ENCODE measurements around the gene FBN3. TPM values are rescaled to one million over a fixed set of nuclear protein-coding genes. Genes with fewer than 3 reads are reported as not detected.

The FBN3 gene
- total RNA-seq, 8 experiments from 2014 or later = 0.07 to 4.8 (median 3.6) TPM; not detected in 2

- in situ Hi-C loops (cut with MboI; ENCODE audit: low pct_unique_long_range_greater_than_20kb in 2 of 9, low sequenced_read_pairs in 9 of 9, unreplicated experiment in 9 of 9) = no loop called here
- no peaks in the 10 kb centered on the region for H3K4me1 ChIP-seq (replicated peaks in 1 of 2)
- ATAC-seq (replicated peaks in 6 of 8) = peak in 1 of 8 experiments; percentile 71
- H3K4me3 ChIP-seq = no peak overlapping the region
- WGBS, 10 experiments = 43 to 82% (median 70%) methylated on average over 2 to 10 of the region's 13 CpGs; no CpG with 5 or more reads in 2 of the 10 experiments
- no peak overlapping the region for H3K27ac ChIP-seq
Measured at GRCh38 chr19:8075158-8076074, 74.0 kb downstream of the FBN3 start.

DNA sequence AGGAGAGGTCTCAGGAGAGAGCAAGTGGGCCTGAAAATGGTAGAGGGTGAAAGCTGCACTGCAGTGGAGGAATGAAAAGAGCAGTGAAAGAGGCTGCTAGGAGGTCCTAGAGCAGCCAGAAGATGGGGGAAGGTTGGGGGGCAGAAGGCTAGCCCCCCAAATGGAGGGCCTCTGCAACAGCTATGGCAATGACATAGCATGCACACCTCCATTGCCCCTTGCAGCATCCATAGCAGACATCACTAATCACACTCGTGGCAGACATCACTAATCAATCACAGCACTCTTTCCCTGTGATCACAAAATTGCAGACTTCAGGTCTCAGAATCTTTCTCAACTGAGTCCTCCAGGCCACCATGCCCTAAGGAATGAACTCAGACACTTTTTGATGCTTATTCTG lies 74.9 kb downstream of the FBN3 start:
- no peak overlapping the region for H3K4me3 ChIP-seq
- in situ Hi-C loops (cut with MboI; ENCODE audit: low pct_unique_long_range_greater_than_20kb in 2 of 9, low sequenced_read_pairs in 9 of 9, unreplicated experiment in 9 of 9) = no loop called here
- no peak for ATAC-seq (replicated peaks in 6 of 8)
- WGBS, 10 experiments = 0 to 83% (median 75%) methylated on average over 1 of the region's 1 CpG; no CpG with 5 or more reads in 3 of the 10 experiments
- no peak overlapping the region for H3K27ac ChIP-seq
- H3K4me1 ChIP-seq (replicated peaks in 1 of 2) = no peaks in the 10 kb centered on the region

- H3K27ac ChIP-seq = no peak overlapping the region
Measured at GRCh38 chr19:8071912-8072311, 77.5 kb downstream of the FBN3 start.

DNA sequence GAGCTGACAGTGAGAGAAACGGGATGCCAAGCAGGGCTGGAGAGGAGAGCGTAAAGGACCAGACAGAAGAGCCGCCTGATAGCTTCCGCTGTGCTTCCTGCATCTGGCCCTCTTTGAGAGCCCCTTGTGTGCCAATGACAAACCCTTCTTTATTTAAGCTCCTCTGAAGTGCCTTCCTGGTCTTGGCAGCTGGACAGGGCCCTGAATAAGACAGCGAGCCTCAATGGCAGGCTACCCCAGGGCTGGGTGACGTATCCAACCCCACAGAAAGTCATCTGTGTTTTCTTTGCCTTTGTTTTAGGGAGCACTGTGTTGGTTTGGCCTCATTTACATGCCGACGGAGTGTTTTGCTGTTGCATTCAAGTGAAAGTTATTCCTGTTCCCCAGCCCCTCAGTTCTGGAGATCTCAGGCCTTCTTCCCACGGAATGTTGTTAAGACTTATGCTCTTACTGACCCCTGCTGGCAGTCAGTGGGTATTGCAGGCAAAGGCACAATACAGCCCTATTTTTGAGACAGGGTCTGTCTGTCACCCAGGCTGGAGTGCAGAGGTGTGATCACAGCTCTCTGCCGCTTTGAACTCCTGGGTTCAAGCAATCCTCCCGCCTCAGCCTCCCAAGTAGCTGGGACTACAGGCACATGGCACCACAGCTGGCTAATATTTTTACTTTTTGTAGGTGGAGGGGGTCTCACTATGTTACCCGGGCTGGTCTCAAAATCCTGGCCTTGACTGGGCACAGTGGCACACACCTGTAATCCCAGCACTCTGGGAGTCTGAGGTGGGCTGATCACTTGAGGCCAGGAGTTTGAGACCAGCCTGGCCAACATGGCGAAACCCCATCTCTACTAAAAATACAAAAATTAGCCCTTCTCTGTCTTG lies 80.1 kb downstream of the FBN3 start:
- Histone ChIP-seq H3K4me3 (no peak overlapping the region), H3K27ac (no peak overlapping the region), H3K4me1 (replicated peaks in 1 of 2) (no peaks in the 10 kb centered on the region)
- in situ Hi-C loops (cut with MboI; ENCODE audit: low pct_unique_long_range_greater_than_20kb in 2 of 9, low sequenced_read_pairs in 9 of 9, unreplicated experiment in 9 of 9) = no loop called here
- no peak for ATAC-seq (replicated peaks in 6 of 8)
- 21 to 94% (median 78%) methylated on average over 3 to 7 of the region's 13 CpGs; no CpG with 5 or more reads in 2 of the 10 experiments for WGBS, 10 experiments

More at GRCh38 chr19:8071912-8072311, 77.5 kb downstream of the FBN3 start:
- in situ Hi-C loops (cut with MboI; ENCODE audit: low pct_unique_long_range_greater_than_20kb in 2 of 9, low sequenced_read_pairs in 9 of 9, unreplicated experiment in 9 of 9) = no loop called here
- Histone ChIP-seq H3K4me3 (no peak overlapping the region), H3K4me1 (replicated peaks in 1 of 2) (no peaks in the 10 kb centered on the region)
- no peak for ATAC-seq (replicated peaks in 6 of 8)
- 0 to 100% (median 72%) methylated on average over 1 to 3 of the region's 15 CpGs; no CpG with 5 or more reads in 6 of the 10 experiments for WGBS, 10 experiments

DNA sequence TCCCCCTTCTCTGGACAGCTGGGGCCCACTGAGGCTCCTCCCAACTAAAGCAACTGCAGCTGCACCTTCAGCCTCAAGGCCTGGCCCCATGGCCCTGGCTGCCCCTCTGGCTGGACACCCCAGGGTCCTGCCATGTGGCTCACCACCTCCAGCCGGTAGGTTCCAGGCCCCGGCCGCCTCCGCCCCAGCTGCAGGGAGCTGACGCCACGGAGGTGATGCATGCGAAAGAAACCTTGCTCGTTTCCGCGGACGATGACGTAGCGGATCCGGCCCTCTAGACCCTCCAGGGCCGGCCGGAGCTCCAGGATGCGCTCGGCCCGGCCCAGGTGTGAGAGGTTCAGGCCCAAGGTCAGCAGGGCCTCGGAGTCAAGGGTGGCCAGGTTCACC lies 83.5 kb downstream of the FBN3 start:
- WGBS, 10 experiments = 78 to 98% (median 91%) methylated on average over 3 to 9 of the region's 20 CpGs; no CpG with 5 or more reads in 6 of the 10 experiments
- ATAC-seq (replicated peaks in 6 of 8) = no peak
- H3K4me1 ChIP-seq (replicated peaks in 1 of 2) = no peaks in the 10 kb centered on the region
- no peak overlapping the region for H3K4me3 ChIP-seq
- in situ Hi-C loops (cut with MboI; ENCODE audit: low pct_unique_long_range_greater_than_20kb in 2 of 9, low sequenced_read_pairs in 9 of 9, unreplicated experiment in 9 of 9) = no loop called here
- no peak overlapping the region for H3K27ac ChIP-seq

GRCh38 chr19:8064911-8065874 lies 84.2 kb downstream of the FBN3 start:
- 40 to 90% (median 78%) methylated on average over 2 to 15 of the region's 24 CpGs; no CpG with 5 or more reads in 3 of the 10 experiments for WGBS, 10 experiments
- ATAC-seq (replicated peaks in 6 of 8) = no peak
- no peaks in the 10 kb centered on the region for H3K4me1 ChIP-seq (replicated peaks in 1 of 2)
- H3K27ac ChIP-seq = no peak overlapping the region
- no peak overlapping the region for H3K4me3 ChIP-seq
- in situ Hi-C loops (cut with MboI; ENCODE audit: low pct_unique_long_range_greater_than_20kb in 2 of 9, low sequenced_read_pairs in 9 of 9, unreplicated experiment in 9 of 9) = no loop called here

DNA sequence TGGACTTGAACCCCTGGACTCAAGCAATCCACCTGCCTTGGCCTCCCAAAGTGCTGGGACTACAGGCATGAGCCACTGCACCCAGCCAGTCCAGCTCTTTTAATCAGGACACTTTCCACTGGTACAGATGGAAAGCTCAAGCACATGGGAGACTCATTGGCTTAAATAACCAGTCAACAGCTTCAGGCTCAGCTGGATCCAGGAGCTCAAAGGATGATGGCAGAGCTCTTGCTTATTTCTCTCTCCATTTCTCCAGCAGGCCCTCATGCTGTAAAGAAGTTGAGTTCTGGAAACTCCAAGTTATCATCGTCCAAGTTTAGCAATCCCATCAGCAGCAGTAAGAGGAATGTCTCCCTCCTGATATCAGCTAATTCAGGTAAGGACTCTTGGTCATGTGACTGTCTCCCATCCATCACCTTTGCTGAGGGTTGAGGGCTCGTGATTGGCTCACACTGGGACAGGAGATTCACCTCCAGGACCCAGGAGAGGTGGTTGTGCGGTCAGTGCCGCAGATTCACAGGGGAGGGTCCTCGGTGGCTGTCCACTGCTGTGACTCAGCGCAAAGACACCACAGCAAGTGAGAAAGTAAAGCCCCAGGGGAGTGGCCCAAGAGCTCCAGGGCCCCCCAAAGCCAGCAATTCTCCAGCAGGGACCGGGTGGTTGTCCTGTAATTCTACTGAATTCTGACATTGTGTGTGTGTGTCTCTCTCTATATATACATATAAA lies 91.7 kb downstream of the FBN3 start:
- H3K4me1 ChIP-seq (replicated peaks in 1 of 2) = no peaks in the 10 kb centered on the region
- in situ Hi-C loops (cut with MboI; ENCODE audit: low pct_unique_long_range_greater_than_20kb in 2 of 9, low sequenced_read_pairs in 9 of 9, unreplicated experiment in 9 of 9) = no loop called here
- no peak for ATAC-seq (replicated peaks in 6 of 8)
- H3K4me3 ChIP-seq = no peak overlapping the region
- WGBS, 10 experiments = 39 to 88% (median 75%) methylated on average over 1 to 4 of the region's 7 CpGs; no CpG with 5 or more reads in 2 of the 10 experiments
- H3K27ac ChIP-seq = no peak overlapping the region

DNA sequence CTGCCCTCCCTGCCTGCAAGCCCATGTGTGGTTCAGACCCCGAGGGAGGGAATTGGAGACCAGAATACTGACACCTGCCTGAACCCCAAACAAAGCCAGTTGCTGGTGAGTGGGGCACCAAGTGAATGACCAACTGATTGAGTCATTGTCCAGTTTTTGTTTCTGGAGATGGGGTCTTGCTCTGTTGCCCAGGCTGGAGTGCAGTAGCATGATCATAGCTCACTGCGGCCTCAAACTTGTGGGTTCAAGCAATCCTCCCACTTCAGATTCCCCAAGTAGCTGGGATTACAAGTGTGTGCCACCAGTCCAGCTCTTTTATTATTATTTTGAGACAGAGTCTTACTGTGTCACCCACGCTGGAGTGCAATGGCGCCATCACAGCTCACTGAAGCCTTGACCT lies 92.9 kb downstream of the FBN3 start:
- H3K4me1 ChIP-seq (replicated peaks in 1 of 2) = no peaks in the 10 kb centered on the region
- H3K4me3 ChIP-seq = no peak overlapping the region
- H3K27ac ChIP-seq = no peak overlapping the region
- in situ Hi-C loops (cut with MboI; ENCODE audit: low pct_unique_long_range_greater_than_20kb in 2 of 9, low sequenced_read_pairs in 9 of 9, unreplicated experiment in 9 of 9) = no loop called here
- ATAC-seq (replicated peaks in 6 of 8) = no peak
- 29 to 100% (median 96%) methylated on average over 1 to 4 of the region's 4 CpGs; no CpG with 5 or more reads in 5 of the 10 experiments for WGBS, 10 experiments

DNA sequence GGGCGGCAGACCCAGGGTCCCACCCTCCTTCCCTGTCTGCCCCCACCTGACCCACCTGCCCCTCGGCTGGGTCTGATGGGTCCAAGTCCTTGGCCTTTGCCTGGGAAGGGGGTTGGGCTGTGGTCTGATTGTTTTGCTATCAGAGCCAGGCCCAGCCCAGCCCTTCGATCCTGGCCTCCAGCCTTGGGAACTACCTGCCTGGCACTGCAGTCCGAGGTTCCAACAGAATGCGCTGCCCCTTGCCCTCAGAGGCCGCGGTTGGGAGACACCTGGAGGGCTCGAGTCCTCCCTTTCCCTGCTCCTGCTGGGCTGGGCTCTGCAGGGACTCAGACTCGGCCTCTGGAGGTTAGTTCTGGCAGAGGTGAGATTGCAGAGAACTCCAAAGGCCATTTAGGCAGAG lies 95.2 kb downstream of the FBN3 start:
- WGBS, 10 experiments = 59 to 100% methylated on average over 3 of the region's 9 CpGs; no CpG with 5 or more reads in 8 of the 10 experiments
- ATAC-seq (replicated peaks in 6 of 8) = no peak
- no peaks in the 10 kb centered on the region for H3K4me1 ChIP-seq (replicated peaks in 1 of 2)
- H3K27ac ChIP-seq = no peak overlapping the region
- in situ Hi-C loops (cut with MboI; ENCODE audit: low pct_unique_long_range_greater_than_20kb in 2 of 9, low sequenced_read_pairs in 9 of 9, unreplicated experiment in 9 of 9) = no loop called here
- no peak overlapping the region for H3K4me3 ChIP-seq

DNA sequence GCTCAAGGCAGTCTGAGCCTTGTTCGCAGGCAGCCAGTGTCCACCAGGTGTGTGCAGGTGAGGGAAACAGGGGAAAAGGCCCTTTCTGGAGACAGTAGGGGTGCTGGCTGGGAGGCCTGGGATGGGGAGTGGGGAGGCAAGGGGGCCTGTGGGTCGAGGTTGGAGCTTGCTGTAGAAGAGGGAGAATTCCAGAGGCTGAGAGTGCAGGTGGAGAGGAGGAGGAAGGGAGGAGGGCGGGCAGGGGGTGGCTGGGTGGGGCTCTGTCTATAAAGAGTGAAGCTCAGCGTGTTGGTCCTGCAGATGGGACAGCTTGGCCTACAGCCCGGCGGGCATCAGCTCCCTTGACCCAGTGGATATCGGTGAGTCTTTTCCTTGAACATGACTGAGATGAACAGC lies 96.9 kb downstream of the FBN3 start, which contains the start of gene CCL25:
Gene CCL25, plus strand, starts transcription at position 297 of the 396 bp plus-strand sequence. CDS start 290 bp downstream, outside the sequence.
- Histone ChIP-seq H3K27ac (no peak within 1 kb of the TSS), H3K4me1 (replicated peaks in 1 of 2) (no peaks in the 10 kb centered on the region), H3K4me3 (no peak within 1 kb of the TSS)
- in situ Hi-C loops (cut with MboI; ENCODE audit: low pct_unique_long_range_greater_than_20kb in 2 of 9, low sequenced_read_pairs in 9 of 9, unreplicated experiment in 9 of 9) = no loop called here
- no CpG with 5 or more reads among the region's 7 CpGs for WGBS, 10 experiments
- no peak for ATAC-seq (replicated peaks in 6 of 8)

- ATAC-seq (replicated peaks in 6 of 8) = peak; percentile 93 to 97 (median 95)
- Histone ChIP-seq H3K4me1 (replicated peaks in 1 of 2) (no peaks in the 10 kb centered on the region), H3K4me3 (peak overlapping the region; percentile 23 to 29 (median 25)), H3K27ac (no peak overlapping the region)
- in situ Hi-C loops (cut with MboI; ENCODE audit: low pct_unique_long_range_greater_than_20kb in 2 of 9, low sequenced_read_pairs in 9 of 9, unreplicated experiment in 9 of 9) = no loop called here
- WGBS, 10 experiments = 0 to 76% (median 50%) methylated on average over 2 to 5 of the region's 49 CpGs; no CpG with 5 or more reads in 7 of the 10 experiments
Measured at GRCh38 chr19:8050274-8051096, 98.9 kb downstream of the FBN3 start.

Measured in motor neuron (in vitro differentiated cells).